Measurements from ENCODE around the gene TPRKB. TPM values are rescaled to one million over a fixed set of nuclear protein-coding genes. Genes with fewer than 3 reads are reported as not detected.
A peak's percentile ranks its signal among the peaks of the same experiment; 100 is the strongest.
"Not testable (repeated sequence)": the region's sequence is repeated elsewhere in the genome, so short reads cannot be mapped to it uniquely, and the experiment has no call there.

TPRKB gene
- total RNA-seq, result 10 to 100 TPM; 25.8 to 37.5 TPM

- peak within 1 kb of the TSS; percentile 99 for H3K4me3 Mint-ChIP-seq
- peaks cover 11% of the 10 kb centered on the region for H3K4me1 Mint-ChIP-seq
- H3K9me3 Mint-ChIP-seq, result no peaks in the 10 kb centered on the region
- peak within 1 kb of the TSS; percentile 97 for H3K27ac Mint-ChIP-seq
- peaks cover 50% of the 10 kb centered on the region for H3K36me3 Mint-ChIP-seq (ENCODE audit: low read depth)
- H3K27me3 Mint-ChIP-seq, result no peaks in the 10 kb centered on the region
- peak; percentile 99 for ATAC-seq (replicated peaks)
Measured at GRCh38 chr2:73736855-73737779, at the start of gene TPRKB. Gene TPRKB (minus strand): TSS chr2:73737345. CDS start chr2:73734569, 2,776 bp downstream.

GRCh38 chr2:73783883-73784282, 46.7 kb upstream of the TPRKB start, which contains the start of gene C2orf78:
Gene C2orf78 (plus strand): TSS chr2:73784183. CDS start chr2:73784310, 127 bp downstream.
- not testable (repeated sequence) for H3K4me1 Mint-ChIP-seq; H3K9me3 Mint-ChIP-seq; H3K4me3 Mint-ChIP-seq; ATAC-seq (replicated peaks); H3K36me3 Mint-ChIP-seq (ENCODE audit: low read depth); H3K27ac Mint-ChIP-seq; H3K27me3 Mint-ChIP-seq

GRCh38 chr2:73783402-73783801, 46.3 kb upstream of the TPRKB start:
- not testable (repeated sequence) for H3K4me1 Mint-ChIP-seq; H3K4me3 Mint-ChIP-seq; H3K27me3 Mint-ChIP-seq; H3K9me3 Mint-ChIP-seq; H3K27ac Mint-ChIP-seq; ATAC-seq (replicated peaks)
- H3K36me3 Mint-ChIP-seq (ENCODE audit: low read depth), result peaks cover 14% of the 10 kb centered on the region

- Mint-ChIP-seq H3K4me3 (peak overlapping the region; percentile 100), H3K27me3 (peaks cover 4% of the 10 kb centered on the region), H3K36me3 (ENCODE audit: low read depth) (peaks cover 46% of the 10 kb centered on the region), H3K27ac (peak overlapping the region; percentile 99), H3K4me1 (peaks cover 6% of the 10 kb centered on the region), H3K9me3 (no peaks in the 10 kb centered on the region)
- no peak for ATAC-seq (replicated peaks)
Measured at GRCh38 chr2:73780237-73780582, 43.1 kb upstream of the TPRKB start.

GRCh38 chr2:73779467-73780236, 42.5 kb upstream of the TPRKB start, which contains the start of gene DUSP11:
Gene DUSP11 (minus strand): TSS chr2:73780103. CDS start chr2:73779974, 129 bp downstream.
- Mint-ChIP-seq H3K27ac (peak within 1 kb of the TSS; percentile 99), H3K4me1 (peaks cover 6% of the 10 kb centered on the region), H3K27me3 (peaks cover 4% of the 10 kb centered on the region), H3K9me3 (no peaks in the 10 kb centered on the region), H3K36me3 (ENCODE audit: low read depth) (peaks cover 51% of the 10 kb centered on the region), H3K4me3 (peak within 1 kb of the TSS; percentile 100)
- ATAC-seq (replicated peaks), result peak; percentile 99

GRCh38 chr2:73778867-73779466, 41.8 kb upstream of the TPRKB start:
- H3K27me3 Mint-ChIP-seq; H3K9me3 Mint-ChIP-seq; ATAC-seq (replicated peaks); H3K4me1 Mint-ChIP-seq: not testable (repeated sequence)
- Mint-ChIP-seq H3K27ac (peak overlapping the region; percentile 99), H3K4me3 (peak overlapping the region; percentile 100), H3K36me3 (ENCODE audit: low read depth) (peaks cover 58% of the 10 kb centered on the region)

- Mint-ChIP-seq H3K4me1 (peaks cover 6% of the 10 kb centered on the region), H3K27ac (no peak overlapping the region), H3K36me3 (ENCODE audit: low read depth) (peaks cover 78% of the 10 kb centered on the region), H3K27me3 (no peaks in the 10 kb centered on the region), H3K4me3 (peak overlapping the region; percentile 38), H3K9me3 (no peaks in the 10 kb centered on the region)
- no peak for ATAC-seq (replicated peaks)
Measured at GRCh38 chr2:73776869-73777519, 39.8 kb upstream of the TPRKB start.

- no peak for ATAC-seq (replicated peaks)
- peak overlapping the region; percentile 38 for H3K4me3 Mint-ChIP-seq
- H3K36me3 Mint-ChIP-seq (ENCODE audit: low read depth), result peaks cover 84% of the 10 kb centered on the region
- H3K27me3 Mint-ChIP-seq, result no peaks in the 10 kb centered on the region
- H3K9me3 Mint-ChIP-seq, result no peaks in the 10 kb centered on the region
- peaks cover 6% of the 10 kb centered on the region for H3K4me1 Mint-ChIP-seq
- no peak overlapping the region for H3K27ac Mint-ChIP-seq
Measured at GRCh38 chr2:73776381-73776780, 39.2 kb upstream of the TPRKB start.

- H3K36me3 Mint-ChIP-seq (ENCODE audit: low read depth), result peaks cover 100% of the 10 kb centered on the region
Measured at GRCh38 chr2:73772819-73773218, 35.7 kb upstream of the TPRKB start.

GRCh38 chr2:73770725-73771124, 33.6 kb upstream of the TPRKB start:
- H3K4me1 Mint-ChIP-seq, result peaks cover 18% of the 10 kb centered on the region

More at GRCh38 chr2:73772819-73773218, 35.7 kb upstream of the TPRKB start:
- no peaks in the 10 kb centered on the region for H3K27me3 Mint-ChIP-seq
- no peak overlapping the region for H3K4me3 Mint-ChIP-seq
- H3K9me3 Mint-ChIP-seq, result no peaks in the 10 kb centered on the region
- H3K27ac Mint-ChIP-seq, result no peak overlapping the region
- no peak for ATAC-seq (replicated peaks)
- peaks cover 10% of the 10 kb centered on the region for H3K4me1 Mint-ChIP-seq

GRCh38 chr2:73766994-73767393, 29.8 kb upstream of the TPRKB start:
- Mint-ChIP-seq H3K36me3 (ENCODE audit: low read depth) (peaks cover 100% of the 10 kb centered on the region), H3K4me1 (peaks cover 18% of the 10 kb centered on the region), H3K27ac (no peak overlapping the region), H3K4me3 (no peak overlapping the region), H3K9me3 (no peaks in the 10 kb centered on the region), H3K27me3 (no peaks in the 10 kb centered on the region)
- ATAC-seq (replicated peaks), result no peak

More at GRCh38 chr2:73770725-73771124, 33.6 kb upstream of the TPRKB start:
- H3K9me3 Mint-ChIP-seq, result no peaks in the 10 kb centered on the region
- H3K27me3 Mint-ChIP-seq, result no peaks in the 10 kb centered on the region
- H3K36me3 Mint-ChIP-seq (ENCODE audit: low read depth), result peaks cover 100% of the 10 kb centered on the region
- no peak overlapping the region for H3K4me3 Mint-ChIP-seq
- no peak overlapping the region for H3K27ac Mint-ChIP-seq
- no peak for ATAC-seq (replicated peaks)

GRCh38 chr2:73766349-73766748, 29.2 kb upstream of the TPRKB start:
- ATAC-seq (replicated peaks), result no peak
- Mint-ChIP-seq H3K27ac (no peak overlapping the region), H3K4me3 (no peak overlapping the region), H3K36me3 (ENCODE audit: low read depth) (peaks cover 100% of the 10 kb centered on the region), H3K27me3 (no peaks in the 10 kb centered on the region), H3K4me1 (peaks cover 18% of the 10 kb centered on the region), H3K9me3 (no peaks in the 10 kb centered on the region)

- Mint-ChIP-seq H3K27me3 (no peaks in the 10 kb centered on the region), H3K36me3 (ENCODE audit: low read depth) (peaks cover 100% of the 10 kb centered on the region), H3K4me3 (no peak overlapping the region), H3K4me1 (peaks cover 13% of the 10 kb centered on the region), H3K27ac (no peak overlapping the region), H3K9me3 (no peaks in the 10 kb centered on the region)
- no peak for ATAC-seq (replicated peaks)
Measured at GRCh38 chr2:73764945-73765344, 27.8 kb upstream of the TPRKB start.

- no peaks in the 10 kb centered on the region for H3K27me3 Mint-ChIP-seq
- no peak for ATAC-seq (replicated peaks)
- H3K4me3 Mint-ChIP-seq, result no peak overlapping the region
- H3K36me3 Mint-ChIP-seq (ENCODE audit: low read depth), result peaks cover 100% of the 10 kb centered on the region
- H3K9me3 Mint-ChIP-seq, result no peaks in the 10 kb centered on the region
- peaks cover 6% of the 10 kb centered on the region for H3K4me1 Mint-ChIP-seq
- no peak overlapping the region for H3K27ac Mint-ChIP-seq
Measured at GRCh38 chr2:73762571-73762970, 25.4 kb upstream of the TPRKB start.
